NCI-H2171 treated with DMSO at 0.1 percent for 48 hours (cell line): ENCODE measurements around the gene RNASEL.
"Not testable (repeated sequence)": the region's sequence is repeated elsewhere in the genome, so short reads cannot be mapped to it uniquely, and the experiment has no call there.

Experiments used
- DNase-seq: peaks from one replicate; lab custom pipeline; 2025; lab: John Stamatoyannopoulos, UW

Gene RNASEL

GRCh38 chr1:182588500-182589396 is at the start of gene RNASEL:
Gene RNASEL, minus strand, starts transcription at chr1:182589256. Its CDS starts 2,450 bp downstream, at chr1:182586806.
- DNase-seq = peak; percentile 30

- no peak for DNase-seq
Measured at GRCh38 chr1:182637769-182638168, 48.7 kb upstream of the RNASEL start.

- no peak for DNase-seq
Measured at GRCh38 chr1:182635871-182636270, 46.8 kb upstream of the RNASEL start.

GRCh38 chr1:182634306-182635072 is 45.4 kb upstream of the RNASEL start:
- peak; percentile 57 for DNase-seq

- DNase-seq = peak; percentile 93
Measured at GRCh38 chr1:182633657-182634281, 44.7 kb upstream of the RNASEL start.

- no peak for DNase-seq
Measured at GRCh38 chr1:182633031-182633430, 44.0 kb upstream of the RNASEL start.

GRCh38 chr1:182632441-182632857 is 43.4 kb upstream of the RNASEL start:
- not testable (repeated sequence) for DNase-seq

- no peak for DNase-seq
Measured at GRCh38 chr1:182631954-182632353, 42.9 kb upstream of the RNASEL start.

GRCh38 chr1:182631053-182631677 is 42.1 kb upstream of the RNASEL start:
- no peak for DNase-seq

GRCh38 chr1:182630586-182630985 is 41.5 kb upstream of the RNASEL start:
- DNase-seq = no peak

- DNase-seq = no peak
Measured at GRCh38 chr1:182629499-182630096, 40.5 kb upstream of the RNASEL start.

GRCh38 chr1:182629080-182629479 is 40.0 kb upstream of the RNASEL start:
- DNase-seq = no peak

GRCh38 chr1:182628657-182629056 is 39.6 kb upstream of the RNASEL start:
- DNase-seq = no peak

- no peak for DNase-seq
Measured at GRCh38 chr1:182627622-182628021, 38.6 kb upstream of the RNASEL start.

GRCh38 chr1:182626527-182626926 is 37.5 kb upstream of the RNASEL start:
- no peak for DNase-seq

- peak; percentile 14 for DNase-seq
Measured at GRCh38 chr1:182625719-182626504, 36.9 kb upstream of the RNASEL start.

- no peak for DNase-seq
Measured at GRCh38 chr1:182625024-182625423, 36.0 kb upstream of the RNASEL start.

- DNase-seq = no peak
Measured at GRCh38 chr1:182624577-182624976, 35.5 kb upstream of the RNASEL start.

- DNase-seq = peak; percentile 32
Measured at GRCh38 chr1:182622901-182623528, 34.0 kb upstream of the RNASEL start.

- DNase-seq = no peak
Measured at GRCh38 chr1:182621906-182622305, 32.9 kb upstream of the RNASEL start.
